Natural killer cell (primary cell): ENCODE measurements around the gene ANXA11. TPM values are rescaled to one million over a fixed set of nuclear protein-coding genes. Genes with fewer than 3 reads are reported as not detected.

Experiments
- ATAC-seq, 3 donors: fragments of 150-1000 bp in 2 of 3; fragments of 200-7000 bp in 1 of 3; cut with Tn5 transposase; 1 replicate in 1 of 3; 2 replicates in 2 of 3; pipeline ENCODE4 v1.10.0; 2021; ENCODE audit warnings: mild to moderate bottlenecking in 2 of 3, moderate library complexity in 2 of 3
- DNase-seq, 2 donors: peaks; one replicate each; pipeline versions ENCODE4 v3.0.0 to v3.0.0-alpha.2; 2013 to 2021; ENCODE audit warnings: mixed read lengths in 1 of 2
- H3K27ac ChIP-seq: one replicate; pipeline ENCODE4 v1.5.1; 2013; ENCODE audit warnings: mild to moderate bottlenecking, low read length
- H3K27me3 ChIP-seq: one replicate; pipeline ENCODE4 v1.6.1; 2013; ENCODE audit warnings: low read length; ENCODE audit not compliant: control insufficient read depth, insufficient read depth
- H3K36me3 ChIP-seq: one replicate; pipeline ENCODE4 v1.6.1; 2013; ENCODE audit warnings: low read length; ENCODE audit not compliant: control insufficient read depth, insufficient read depth
- H3K4me1 ChIP-seq: one replicate; pipeline ENCODE4 v1.6.1; 2013; ENCODE audit warnings: low read length; ENCODE audit not compliant: control insufficient read depth, insufficient read depth
- H3K4me3 ChIP-seq: one replicate; pipeline ENCODE4 v1.5.1; 2013; ENCODE audit warnings: low read length
- H3K9me3 ChIP-seq: one replicate; pipeline ENCODE4 v1.6.1; 2013; ENCODE audit warnings: low read length; ENCODE audit not compliant: control insufficient read depth, insufficient read depth
- H3K27ac Mint-ChIP-seq, 2 donors: one replicate each; pipeline ENCODE4 v1.8.0; 2022; ENCODE audit warnings: mild to moderate bottlenecking in 2 of 2, mixed read lengths in 2 of 2, moderate library complexity in 1 of 2
- H3K27me3 Mint-ChIP-seq, 2 donors: one replicate each; pipeline ENCODE4 v1.8.0; 2022; ENCODE audit warnings: low read depth in 2 of 2, mixed read lengths in 2 of 2
- H3K36me3 Mint-ChIP-seq: one replicate; pipeline ENCODE4 v1.8.0; 2022; ENCODE audit warnings: mixed read lengths
- H3K4me1 Mint-ChIP-seq, 2 donors: one replicate each; pipeline ENCODE4 v1.8.0; 2022; ENCODE audit warnings: mixed read lengths in 2 of 2
- H3K4me3 Mint-ChIP-seq: one replicate; pipeline ENCODE4 v1.8.0; 2022; ENCODE audit warnings: mild to moderate bottlenecking, moderate library complexity, mixed read lengths
- H3K9me3 Mint-ChIP-seq, 2 donors: one replicate each; pipeline ENCODE4 v1.8.0; 2022; ENCODE audit warnings: mixed read lengths in 2 of 2
- CTCF ChIP-seq: fragments of 200-600 bp; IDR thresholded peaks from one replicate; pipeline ENCODE4 v1.8.0; 2022; ENCODE audit warnings: antibody characterized with exemption
- WGBS: methylation state at CpG from one replicate; pipeline ENCODE4 v1.1.7; 2013; ENCODE audit warnings: missing lambda C conversion rate; ENCODE audit not compliant: insufficient coverage; 5-methylcytosine and 5-hydroxymethylcytosine counted together
- intact Hi-C: fragments of 100-400 bp; cut with micrococcal nuclease; formaldehyde crosslinking; loops from one replicate; pipeline ENCODE4 v1.14.2; 2022
- total RNA-seq, 4 donors: library from RNA; stranded (reverse); fragments of 120-200 nt in 1 of 4; gene quantifications; one replicate each; pipeline versions ENCODE4 v1.2.3 to v1.2.4, GENCODE V29; 2013 to 2022

Gene ANXA11
- total RNA-seq, 3 donors from 2014 or later (not counting 1 experiment from before 2014, with no cell fraction given) = 213 to 264 (median 245) TPM

GRCh38 chr10:80163741-80164341 lies 41.5 kb downstream of the ANXA11 start:
- Histone ChIP-seq H3K36me3 (peaks cover 85% of the 10 kb centered on the region), H3K4me3 (no peak overlapping the region), H3K27ac (no peak overlapping the region), H3K9me3 (no peaks in the 10 kb centered on the region), H3K4me1 (no peaks in the 10 kb centered on the region), H3K27me3 (no peaks in the 10 kb centered on the region)
- DNase-seq = no peak
- intact Hi-C loops = no loop called here
- H3K9me3 Mint-ChIP-seq = no peaks in the 10 kb centered on the region
- peaks cover 8% of the 10 kb centered on the region for H3K36me3 Mint-ChIP-seq
- H3K4me1 Mint-ChIP-seq = peaks cover 20 to 28% of the 10 kb centered on the region in 2 donors
- no peak for ATAC-seq
- no peak overlapping the region for H3K4me3 Mint-ChIP-seq
- no peak for TF ChIP-seq CTCF
- H3K27ac Mint-ChIP-seq = peak overlapping the region in 1 of 2 donors; percentile 68
- WGBS = 95% methylated on average over 8 of the region's 8 CpGs
- no peaks in the 10 kb centered on the region for H3K27me3 Mint-ChIP-seq

GRCh38 chr10:80161321-80162083 lies 43.8 kb downstream of the ANXA11 start:
- 96% methylated on average over 21 of the region's 21 CpGs for WGBS
- H3K4me1 ChIP-seq = no peaks in the 10 kb centered on the region

GRCh38 chr10:80160361-80161320 lies 44.7 kb downstream of the ANXA11 start:
- peaks cover 15% of the 10 kb centered on the region for H3K36me3 Mint-ChIP-seq
- H3K4me1 ChIP-seq = no peaks in the 10 kb centered on the region
- no peak overlapping the region for H3K4me3 ChIP-seq
- no peaks in the 10 kb centered on the region for H3K27me3 ChIP-seq
- TF ChIP-seq CTCF = no peak
- H3K27me3 Mint-ChIP-seq = no peaks in the 10 kb centered on the region
- DNase-seq = no peak
- H3K9me3 ChIP-seq = no peaks in the 10 kb centered on the region
- peaks cover 90% of the 10 kb centered on the region for H3K36me3 ChIP-seq
- H3K27ac ChIP-seq = no peak overlapping the region
- WGBS = 85% methylated on average over 17 of the region's 17 CpGs
- no peak overlapping the region for H3K4me3 Mint-ChIP-seq
- ATAC-seq = peak in 1 of 3 donors; percentile 20
- H3K27ac Mint-ChIP-seq = peak overlapping the region; percentile 8 to 82
- intact Hi-C loops = no loop called here
- no peaks in the 10 kb centered on the region for H3K9me3 Mint-ChIP-seq
- peaks cover 13 to 20% of the 10 kb centered on the region in 2 donors for H3K4me1 Mint-ChIP-seq

More at GRCh38 chr10:80161321-80162083, 43.8 kb downstream of the ANXA11 start:
- Mint-ChIP-seq H3K4me1 (peaks cover 20 to 28% of the 10 kb centered on the region in 2 donors), H3K9me3 (no peaks in the 10 kb centered on the region), H3K27ac (peak overlapping the region; percentile 26 to 82), H3K4me3 (no peak overlapping the region), H3K27me3 (no peaks in the 10 kb centered on the region), H3K36me3 (peaks cover 8% of the 10 kb centered on the region)
- DNase-seq (peak in 1 of 2 donors; percentile 54), ATAC-seq (no peak)
- TF ChIP-seq CTCF = no peak
- Histone ChIP-seq H3K27ac (no peak overlapping the region), H3K27me3 (no peaks in the 10 kb centered on the region), H3K9me3 (no peaks in the 10 kb centered on the region), H3K4me3 (no peak overlapping the region), H3K36me3 (peaks cover 90% of the 10 kb centered on the region)
- intact Hi-C loops = no loop called here
